HCT116 (cell line): ENCODE data around the gene ZNF181. TPM values are rescaled to one million over a fixed set of nuclear protein-coding genes. Genes with fewer than 3 reads are reported as not detected.

Experiments used
- ATAC-seq: fragments of 200-7000 bp; cut with Tn5 transposase; 2 replicates; pipeline ENCODE4 v1.9.1; 2020; ENCODE audit warnings: mild to moderate bottlenecking, moderate library complexity
- BruUV-seq: library from RNA; stranded (reverse); fragments of 400-500 nt; replicated peaks from 2 replicates; lab custom pipeline; 2021; lab: Mats Ljungman, UMichigan
- CTCF ChIA-PET: fragments of 300-600 bp; sonication (Branson Sonifier 250); formaldehyde crosslinking; loops from one replicate; lab custom pipeline; 2021; ENCODE audit warnings: antibody characterized with exemption; lab: Charles Lee
- POLR2A ChIA-PET: fragments of 300-600, 350-600 bp; sonication (Branson Sonifier 250); formaldehyde crosslinking; loops from one replicate; lab custom pipeline; 2021; ENCODE audit warnings: antibody characterized with exemption; lab: Charles Lee
- RAD21 ChIA-PET, 2 experiments: fragments of 300-600 bp; sonication (Branson Sonifier 250); formaldehyde crosslinking; loops; one replicate each; lab custom pipeline; 2023; ENCODE audit warnings: low total read pairs in 2 of 2; ENCODE audit not compliant: uncharacterized antibody in 2 of 2, unreplicated experiment in 2 of 2, low non-redundant PET in 1 of 2; lab: Charles Lee
- DNase-seq: peaks from one replicate; pipeline ENCODE4 v3.0.0-alpha.2; 2010; ENCODE audit warnings: low read depth, low spot score
- H2AFZ ChIP-seq: fragments of 200-600 bp; shearing (Covaris generic), sonication (generic); 2 replicates; pipeline ENCODE4 v1.6.1; 2017; ENCODE audit warnings: low read depth, mixed run types, mixed read lengths, antibody characterized with exemption, low read length; ENCODE audit not compliant: poor library complexity, severe bottlenecking
- H3K27ac ChIP-seq: 2 replicates; pipeline ENCODE4 v1.5.1; 2012; ENCODE audit warnings: low read depth, low read length
- H3K27me3 ChIP-seq: fragments of 200-600 bp; sonication (generic); 2 replicates; pipeline ENCODE4 v1.6.1; 2016; ENCODE audit warnings: mixed run types, low read length, mixed read lengths; ENCODE audit not compliant: insufficient read depth
- H3K36me3 ChIP-seq, 2 experiments: fragments of 200-500 bp in 1 of 2; fragments of 200-600 bp in 1 of 2; sonication (Bioruptor generic) in 1 of 2; sonication (generic) in 1 of 2; 2 replicates each; pipeline versions ENCODE4 v1.5.1 to v1.6.1; 2014 to 2016; ENCODE audit warnings: low read length in 2 of 2, inconsistent platforms in 1 of 2, mixed read lengths in 1 of 2, mixed run types in 1 of 2; ENCODE audit not compliant: insufficient read depth in 2 of 2, control insufficient read depth in 1 of 2
- H3K4me1 ChIP-seq, 2 experiments: fragments of 200-600 bp in 1 of 2; sonication (generic) in 1 of 2; 2 replicates each; pipeline versions ENCODE4 v1.5.1 to v1.6.1; 2012 to 2017; ENCODE audit warnings: low read length in 2 of 2, inconsistent platforms in 1 of 2, mild to moderate bottlenecking in 1 of 2, mixed read lengths in 1 of 2, mixed run types in 1 of 2, moderate library complexity in 1 of 2; ENCODE audit not compliant: insufficient read depth in 2 of 2, control insufficient read depth in 1 of 2
- H3K4me2 ChIP-seq: fragments of 200-600 bp; sonication (generic); 2 replicates; pipeline ENCODE4 v1.6.1; 2017; ENCODE audit warnings: mixed run types, low read length, mixed read lengths
- H3K4me3 ChIP-seq, 2 experiments: fragments of 200-600 bp in 1 of 2; sonication (generic) in 1 of 2; replicated peaks in 1 of 2; 2 replicates each; pipeline ENCODE4 v1.5.1; 2011 to 2016; ENCODE audit warnings: low read length in 2 of 2, control low read depth in 1 of 2, low read depth in 1 of 2, mild to moderate bottlenecking in 1 of 2, mixed read lengths in 1 of 2, mixed run types in 1 of 2
- H3K79me2 ChIP-seq: fragments of 200-600 bp; sonication (generic); 2 replicates; pipeline ENCODE4 v1.6.1; 2017; ENCODE audit warnings: mild to moderate bottlenecking, mixed run types, low read length, moderate library complexity, mixed read lengths; ENCODE audit not compliant: insufficient read depth
- H3K9ac ChIP-seq: fragments of 200-600 bp; sonication (generic); 2 replicates; pipeline ENCODE4 v1.6.1; 2016; ENCODE audit warnings: low read length, mixed read lengths
- H3K9me2 ChIP-seq: fragments of 200-600 bp; sonication (generic), shearing (Covaris generic); 2 replicates; pipeline ENCODE4 v1.6.1; 2017; ENCODE audit warnings: mixed run types, mild to moderate bottlenecking, moderate library complexity; ENCODE audit not compliant: insufficient read depth
- H3K9me3 ChIP-seq, 2 experiments: fragments of 200-500 bp in 1 of 2; fragments of 200-600 bp in 1 of 2; sonication (Bioruptor generic) in 1 of 2; sonication (generic) in 1 of 2; 2 replicates each; pipeline ENCODE4 v1.6.1; 2014 to 2017; ENCODE audit warnings: low read length in 2 of 2, mixed read lengths in 2 of 2, inconsistent platforms in 1 of 2, low read depth in 1 of 2, mild to moderate bottlenecking in 1 of 2, mixed run types in 1 of 2, moderate library complexity in 1 of 2; ENCODE audit not compliant: control insufficient read depth in 1 of 2, insufficient read depth in 1 of 2
- H4K20me1 ChIP-seq: fragments of 200-600 bp; sonication (generic), shearing (Covaris generic); 2 replicates; pipeline ENCODE4 v1.6.1; 2017; ENCODE audit warnings: mixed run types, mild to moderate bottlenecking, moderate library complexity; ENCODE audit not compliant: insufficient read depth
- ATF3 ChIP-seq: IDR thresholded peaks from 2 replicates; pipeline ENCODE4 v1.6.1; 2012
- CBX3 ChIP-seq: IDR thresholded peaks from 2 replicates; pipeline ENCODE4 v1.6.1; 2012; ENCODE audit warnings: low read depth
- CTCF ChIP-seq, 3 experiments: fragments of 200-600 bp in 1 of 3; sonication (generic) in 1 of 3; IDR thresholded peaks in 2 of 3; conservative IDR thresholded peaks in 1 of 3; 2 replicates each; pipeline ENCODE4 v1.5.1; 2012 to 2017; ENCODE audit warnings: low read depth in 2 of 3, low read length in 2 of 3, antibody characterized with exemption in 1 of 3, borderline replicate concordance in 1 of 3, control low read depth in 1 of 3, mild to moderate bottlenecking in 1 of 3, mixed read lengths in 1 of 3, mixed run types in 1 of 3, moderate library complexity in 1 of 3; ENCODE audit not compliant: insufficient read depth in 1 of 3
- EGR1 ChIP-seq: IDR thresholded peaks from 2 replicates; pipeline ENCODE4 v1.6.1; 2012; ENCODE audit warnings: low read depth
- ELF1 ChIP-seq: IDR thresholded peaks from 2 replicates; pipeline ENCODE4 v1.6.1; 2012; ENCODE audit warnings: low read depth, borderline replicate concordance
- EZH2 ChIP-seq: fragments of 200-600 bp; sonication (generic); IDR thresholded peaks from 2 replicates; pipeline ENCODE4 v1.6.1; 2017; ENCODE audit warnings: antibody characterized with exemption, mixed run types
- EZH2phosphoT487 ChIP-seq: fragments of 200-600 bp; IDR thresholded peaks from 2 replicates; pipeline ENCODE4 v1.6.1; 2018; ENCODE audit warnings: antibody characterized with exemption, borderline replicate concordance
- POLR2AphosphoS5 ChIP-seq: IDR thresholded peaks from 2 replicates; pipeline ENCODE4 v1.6.1; 2011; ENCODE audit warnings: mild to moderate bottlenecking, low read depth, low read length, moderate library complexity
- RAD21 ChIP-seq: IDR thresholded peaks from 2 replicates; pipeline ENCODE4 v1.6.1; 2012; ENCODE audit warnings: low read depth, mild to moderate bottlenecking
- REST ChIP-seq: IDR thresholded peaks from 2 replicates; pipeline ENCODE4 v1.6.1; 2012; ENCODE audit warnings: low read depth
- SIN3A ChIP-seq: IDR thresholded peaks from 2 replicates; pipeline ENCODE4 v1.6.1; 2012; ENCODE audit warnings: low read depth
- SP1 ChIP-seq: IDR thresholded peaks from 2 replicates; pipeline ENCODE4 v1.6.1; 2012; ENCODE audit warnings: low read depth
- SRF ChIP-seq: IDR thresholded peaks from 2 replicates; pipeline ENCODE4 v1.6.1; 2012; ENCODE audit warnings: low read depth
- YY1 ChIP-seq: IDR thresholded peaks from 2 replicates; pipeline ENCODE4 v1.6.1; 2011; ENCODE audit warnings: low read length, low read depth, moderate library complexity, mild to moderate bottlenecking; ENCODE audit not compliant: insufficient replicate concordance; ENCODE audit errors: extremely low read depth
- ZNF274 ChIP-seq: fragments of 200-500 bp; sonication (Bioruptor generic); IDR thresholded peaks from 2 replicates; pipeline ENCODE4 v1.6.1; 2014; ENCODE audit warnings: mild to moderate bottlenecking, low read depth, low read length, inconsistent platforms
- intact Hi-C: fragments of 100-400 bp; cut with micrococcal nuclease; formaldehyde crosslinking; loops from 2 replicates; pipeline ENCODE4 v1.10.0; 2022
- total RNA-seq: library from RNA; stranded (reverse); gene quantifications from one replicate; pipeline ENCODE4 v1.2.1, GENCODE V29; 2021; ENCODE audit not compliant: unreplicated experiment

The ZNF181 gene
- total RNA-seq, 1 experiment from 2014 or later, result 4.0 TPM

- ATAC-seq (no peak), DNase-seq (no peak)
- Histone ChIP-seq H3K79me2 (no peaks in the 10 kb centered on the region), H2AFZ (no peak overlapping the region), H3K27me3 (no peaks in the 10 kb centered on the region), H3K4me1 (no peaks in the 10 kb centered on the region), H3K36me3 (no peaks in the 10 kb centered on the region), H3K27ac (no peak overlapping the region), H3K4me3 (no peak overlapping the region), H3K4me2 (no peak overlapping the region), H3K9me3 (peaks cover 0 to 3% of the 10 kb centered on the region in 2 experiments; a peak in 1 of 4 replicates), H3K9ac (no peak overlapping the region), H3K9me2 (no peaks in the 10 kb centered on the region), H4K20me1 (no peaks in the 10 kb centered on the region)
- ChIA-PET RAD21 (no interaction called here), POLR2A (no interaction called here), CTCF (no interaction called here)
- intact Hi-C loops, result no loop called here
- no peak for TF ChIP-seq RAD21
- no peak for TF ChIP-seq CBX3
- no peak for TF ChIP-seq YY1
- no peak for TF ChIP-seq EGR1
- TF ChIP-seq EZH2, result no peak
- no peak for TF ChIP-seq SP1
- no TSS peak for BruUV-seq
Observed at GRCh38 chr19:34744896-34745690, 11.1 kb downstream of the ZNF181 start.

GRCh38 chr19:34757441-34757840 is 23.4 kb downstream of the ZNF181 start:
- Histone ChIP-seq H3K4me1 (no peaks in the 10 kb centered on the region), H3K9me3 (peaks cover 57% of the 10 kb centered on the region in 2 experiments), H3K9me2 (no peaks in the 10 kb centered on the region), H2AFZ (no peak overlapping the region), H3K4me2 (no peak overlapping the region), H3K27me3 (no peaks in the 10 kb centered on the region), H3K36me3 (no peaks in the 10 kb centered on the region), H3K9ac (no peak overlapping the region), H3K79me2 (no peaks in the 10 kb centered on the region), H3K4me3 (no peak overlapping the region), H3K27ac (no peak overlapping the region), H4K20me1 (no peaks in the 10 kb centered on the region)
- CTCF ChIA-PET, result no interaction called here
- POLR2A ChIA-PET, result no interaction called here
- intact Hi-C loops, result no loop called here
- DNase-seq, result no peak
- RAD21 ChIA-PET, result no interaction called here
- no TSS peak for BruUV-seq
- ATAC-seq, result no peak
- TF ChIP-seq SIN3A (no peak), ATF3 (no peak), EGR1 (no peak), ZNF274 (no peak), ELF1 (no peak), EZH2 (no peak), REST (no peak), SRF (no peak), CTCF (IDR thresholded peaks at IDR 0.05 in 2 of 3, conservative IDR thresholded peaks at IDR 0.05 in 1 of 3; ENCODE audit: borderline replicate concordance in 1 of 3, insufficient read depth in 1 of 3, low read depth in 2 of 3, low read length in 2 of 3) (no peak), POLR2AphosphoS5 (no peak), EZH2phosphoT487 (no peak), RAD21 (no peak)
